ENCODE measurements around the gene DYSF.

The DYSF gene

GRCh38 chr2:71550801-71551630 lies 97.7 kb downstream of the DYSF start:
- no peak for TF ChIP-seq CTCF (IDR thresholded peaks at IDR 0.05; ENCODE audit: low read length, missing control alignments)
- DNase-seq (ENCODE audit: low read depth), result no peak
- no peak overlapping the region for H3K4me3 ChIP-seq (replicated peaks; ENCODE audit: low read depth, low read length)

- no peak overlapping the region for H3K4me3 ChIP-seq (replicated peaks; ENCODE audit: low read depth, low read length)
- TF ChIP-seq CTCF (IDR thresholded peaks at IDR 0.05; ENCODE audit: low read length, missing control alignments), result no peak
- no peak for DNase-seq (ENCODE audit: low read depth)
Measured at GRCh38 chr2:71551631-71551915, 98.2 kb downstream of the DYSF start.

DNA sequence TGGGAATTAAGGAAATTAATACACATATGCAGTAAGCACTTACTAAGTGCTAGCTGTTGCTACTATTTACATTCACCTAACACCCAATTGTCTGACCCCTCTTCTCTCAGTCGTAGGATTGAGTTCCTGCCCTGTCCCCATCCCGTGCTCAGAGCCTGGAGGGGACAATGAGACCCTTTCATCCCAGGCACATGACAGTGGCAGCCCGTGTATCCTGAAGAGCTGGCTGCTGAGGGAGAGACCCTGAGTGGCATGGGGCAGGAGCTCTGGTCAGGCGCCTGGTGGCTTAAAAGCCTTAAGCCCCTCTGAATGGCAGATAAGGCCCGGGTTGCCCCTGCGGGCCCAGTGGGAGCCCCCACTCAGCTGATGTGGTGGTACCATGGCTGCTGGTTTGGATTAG lies 99.0 kb downstream of the DYSF start:
- H3K4me3 ChIP-seq (replicated peaks; ENCODE audit: low read depth, low read length), result no peak overlapping the region
- TF ChIP-seq CTCF (IDR thresholded peaks at IDR 0.05; ENCODE audit: low read length, missing control alignments), result no peak
- DNase-seq (ENCODE audit: low read depth), result no peak

GRCh38 chr2:71552861-71553301 lies 99.5 kb downstream of the DYSF start:
- no peak overlapping the region for H3K4me3 ChIP-seq (replicated peaks; ENCODE audit: low read depth, low read length)
- no peak for DNase-seq (ENCODE audit: low read depth)
- no peak for TF ChIP-seq CTCF (IDR thresholded peaks at IDR 0.05; ENCODE audit: low read length, missing control alignments)

DNA sequence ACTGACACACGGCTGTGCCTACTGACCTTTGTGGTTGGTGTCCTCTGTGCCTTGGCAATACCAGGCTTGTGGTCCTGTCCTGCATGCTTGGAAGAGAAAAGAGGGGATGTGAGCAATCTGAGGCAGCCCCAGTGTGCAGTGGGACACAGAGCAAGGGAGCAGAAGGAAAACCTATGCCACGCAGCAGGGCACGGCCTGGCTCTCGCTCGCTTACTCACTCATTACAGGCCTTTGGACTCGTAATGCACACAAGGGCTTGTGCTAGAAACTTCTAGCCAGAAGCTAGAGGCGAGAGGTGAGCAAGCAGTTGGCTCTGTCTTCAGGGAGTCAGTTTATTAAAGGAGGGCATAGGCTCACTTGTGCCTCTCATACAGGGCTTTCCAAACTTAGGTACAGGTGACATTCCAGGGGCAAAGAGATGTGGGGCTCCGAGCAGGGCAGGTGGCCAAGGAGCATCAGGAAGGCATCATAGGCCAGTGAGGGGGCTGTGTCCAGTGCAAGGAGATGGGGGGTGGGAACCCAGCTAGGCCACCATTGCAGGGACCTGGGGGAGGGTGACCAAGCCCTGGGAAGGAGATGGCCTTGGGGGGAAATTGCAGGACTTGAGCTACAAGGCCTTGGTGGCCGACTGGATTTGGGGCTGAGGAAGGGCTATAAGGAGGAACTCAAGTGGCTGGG lies 100.8 kb downstream of the DYSF start:
- H3K4me3 ChIP-seq (replicated peaks; ENCODE audit: low read depth, low read length), result no peak overlapping the region
- no peak for DNase-seq (ENCODE audit: low read depth)
- no peak for TF ChIP-seq CTCF (IDR thresholded peaks at IDR 0.05; ENCODE audit: low read length, missing control alignments)

DNA sequence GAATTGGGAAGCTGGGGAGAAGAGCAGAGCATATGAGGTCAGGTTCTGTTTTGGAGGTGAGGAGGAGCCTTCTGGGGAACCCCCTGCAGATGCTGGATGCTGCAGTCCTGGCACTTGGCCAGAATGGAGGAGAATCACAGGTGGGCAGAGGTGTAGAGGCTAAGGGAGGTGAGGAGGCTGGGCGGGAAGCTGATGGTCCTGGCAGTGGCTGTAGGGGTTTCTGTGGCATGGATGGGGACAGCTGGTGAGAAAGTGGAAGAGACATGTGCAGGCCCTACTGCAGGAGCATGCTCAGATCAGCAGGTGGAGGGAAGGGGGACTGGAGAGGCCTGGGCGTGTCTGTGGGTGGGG lies 101.3 kb downstream of the DYSF start:
- no peak for TF ChIP-seq CTCF (IDR thresholded peaks at IDR 0.05; ENCODE audit: low read length, missing control alignments)
- no peak overlapping the region for H3K4me3 ChIP-seq (replicated peaks; ENCODE audit: low read depth, low read length)
- no peak for DNase-seq (ENCODE audit: low read depth)
